Loucy (cell line): ENCODE results near the gene RBM26.

Experiments used
- H2AFZ ChIP-seq: fragments of 200-600 bp; sonication (generic); 2 replicates; pipeline ENCODE4 v1.6.0; 2016; ENCODE audit warnings: antibody characterized with exemption, mild to moderate bottlenecking, low read length, moderate library complexity
- H3F3A ChIP-seq: fragments of 200-600 bp; 2 replicates; pipeline ENCODE4 v1.6.0; 2016; ENCODE audit warnings: antibody characterized with exemption, low read depth, mild to moderate bottlenecking
- H3K27me3 ChIP-seq: fragments of 200-600 bp; sonication (generic); 2 replicates; pipeline ENCODE4 v1.6.1; 2014; ENCODE audit warnings: low read length, mild to moderate bottlenecking; ENCODE audit not compliant: insufficient read depth, poor library complexity, severe bottlenecking
- H3K36me3 ChIP-seq: fragments of 200-600 bp; sonication (generic); 2 replicates; pipeline ENCODE4 v1.6.1; 2016; ENCODE audit warnings: low read length; ENCODE audit not compliant: insufficient read depth
- H3K4me1 ChIP-seq: fragments of 200-600 bp; sonication (generic); 2 replicates; pipeline ENCODE4 v1.5.1; 2014; ENCODE audit warnings: low read length, mild to moderate bottlenecking; ENCODE audit not compliant: insufficient read depth, poor library complexity, severe bottlenecking
- H3K4me2 ChIP-seq: fragments of 200-600 bp; sonication (generic); 2 replicates; pipeline ENCODE4 v1.6.0; 2014; ENCODE audit warnings: antibody characterized with exemption, low read length, low read depth, mild to moderate bottlenecking; ENCODE audit not compliant: poor library complexity, severe bottlenecking
- H3K4me3 ChIP-seq: fragments of 200-600 bp; sonication (generic); 2 replicates; pipeline ENCODE4 v1.5.1; 2014; ENCODE audit warnings: low read length, mild to moderate bottlenecking, mixed read lengths; ENCODE audit not compliant: poor library complexity, severe bottlenecking
- H3K79me2 ChIP-seq: fragments of 200-600 bp; sonication (generic); 2 replicates; pipeline ENCODE4 v1.6.1; 2014; ENCODE audit warnings: low read length; ENCODE audit not compliant: insufficient read depth
- H3K9ac ChIP-seq: fragments of 200-600 bp; sonication (generic); 2 replicates; pipeline ENCODE4 v1.6.0; 2014; ENCODE audit warnings: mild to moderate bottlenecking, low read depth, low read length, moderate library complexity; ENCODE audit not compliant: poor library complexity, severe bottlenecking
- H3K9me2 ChIP-seq: fragments of 200-600 bp; sonication (generic); replicated peaks from 2 replicates; pipeline ENCODE4 v1.6.1; 2016; ENCODE audit warnings: low read depth, low read length, mixed read lengths
- H3K9me3 ChIP-seq: fragments of 200-600 bp; sonication (generic); 2 replicates; pipeline ENCODE4 v1.6.1; 2014; ENCODE audit warnings: mild to moderate bottlenecking, antibody characterized with exemption, low read length, low read depth; ENCODE audit not compliant: insufficient read depth
- H4K20me1 ChIP-seq: fragments of 200-600 bp; sonication (generic); 2 replicates; pipeline ENCODE4 v1.6.0; 2014; ENCODE audit warnings: antibody characterized with exemption, low read length, mild to moderate bottlenecking; ENCODE audit not compliant: insufficient read depth, poor library complexity, severe bottlenecking
- EZH2phosphoT487 ChIP-seq: fragments of 200-600 bp; IDR thresholded peaks from 2 replicates; pipeline ENCODE4 v1.6.1; 2018; ENCODE audit warnings: antibody characterized with exemption, mild to moderate bottlenecking, moderate library complexity, borderline replicate concordance
- TF ChIP-seq, protein P1 (sequence below): fragments of 200-600 bp; sonication (generic); conservative IDR thresholded peaks from 2 replicates; pipeline ENCODE4 v1.5.1; 2014; ENCODE audit warnings: mild to moderate bottlenecking, antibody characterized with exemption, low read length

RBM26 gene

DNA sequence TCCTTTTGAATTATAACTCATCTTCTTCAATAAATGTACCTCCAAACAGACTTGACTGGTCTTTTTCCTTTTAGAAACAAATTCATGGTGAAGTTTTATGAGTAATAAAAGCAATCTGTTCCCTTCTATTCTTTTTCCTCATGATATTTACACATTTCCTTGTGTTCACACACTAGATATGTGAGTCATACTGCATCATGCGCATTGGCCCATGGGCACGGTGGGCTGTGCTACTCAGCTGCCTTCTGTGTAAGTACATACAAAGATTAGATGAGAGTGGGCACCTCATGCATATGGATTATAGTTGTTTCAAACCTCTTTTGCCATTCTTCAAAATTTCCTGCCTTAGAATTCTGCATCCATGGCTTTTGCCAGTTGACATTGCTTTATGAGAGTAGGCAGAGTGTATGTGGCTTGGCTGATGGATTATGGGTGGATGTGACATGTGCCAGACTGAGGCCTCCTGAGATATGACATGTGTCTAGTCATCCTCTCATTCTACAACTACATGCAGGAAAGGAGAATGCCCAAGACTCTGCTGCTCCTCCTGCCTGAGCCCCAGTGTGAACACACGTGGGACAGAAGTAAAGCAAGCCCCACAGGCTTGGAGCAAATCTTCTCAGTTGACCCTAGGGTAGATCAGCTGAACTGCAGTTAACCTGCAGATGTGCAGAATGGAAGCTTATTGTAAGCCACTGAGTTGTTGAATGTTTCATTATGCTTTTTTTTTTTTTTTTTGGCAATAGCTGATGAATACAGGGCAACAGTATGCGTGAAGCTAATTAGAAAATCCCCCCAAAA is 109.9 kb downstream of the RBM26 start:
- no peaks in the 10 kb centered on the region for H3K79me2 ChIP-seq
- no peaks in the 10 kb centered on the region for H3K9me3 ChIP-seq
- no peaks in the 10 kb centered on the region for H3K27me3 ChIP-seq
- no peak overlapping the region for H3K4me2 ChIP-seq
- no peak overlapping the region for H3K4me3 ChIP-seq
- no peak overlapping the region for H2AFZ ChIP-seq
- H3K9ac ChIP-seq: no peak overlapping the region
- no peaks in the 10 kb centered on the region for H4K20me1 ChIP-seq
- no peaks in the 10 kb centered on the region for H3K4me1 ChIP-seq
- TF ChIP-seq EZH2phosphoT487: no peak
- TF ChIP-seq, protein P1, sequence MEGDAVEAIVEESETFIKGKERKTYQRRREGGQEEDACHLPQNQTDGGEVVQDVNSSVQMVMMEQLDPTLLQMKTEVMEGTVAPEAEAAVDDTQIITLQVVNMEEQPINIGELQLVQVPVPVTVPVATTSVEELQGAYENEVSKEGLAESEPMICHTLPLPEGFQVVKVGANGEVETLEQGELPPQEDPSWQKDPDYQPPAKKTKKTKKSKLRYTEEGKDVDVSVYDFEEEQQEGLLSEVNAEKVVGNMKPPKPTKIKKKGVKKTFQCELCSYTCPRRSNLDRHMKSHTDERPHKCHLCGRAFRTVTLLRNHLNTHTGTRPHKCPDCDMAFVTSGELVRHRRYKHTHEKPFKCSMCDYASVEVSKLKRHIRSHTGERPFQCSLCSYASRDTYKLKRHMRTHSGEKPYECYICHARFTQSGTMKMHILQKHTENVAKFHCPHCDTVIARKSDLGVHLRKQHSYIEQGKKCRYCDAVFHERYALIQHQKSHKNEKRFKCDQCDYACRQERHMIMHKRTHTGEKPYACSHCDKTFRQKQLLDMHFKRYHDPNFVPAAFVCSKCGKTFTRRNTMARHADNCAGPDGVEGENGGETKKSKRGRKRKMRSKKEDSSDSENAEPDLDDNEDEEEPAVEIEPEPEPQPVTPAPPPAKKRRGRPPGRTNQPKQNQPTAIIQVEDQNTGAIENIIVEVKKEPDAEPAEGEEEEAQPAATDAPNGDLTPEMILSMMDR: no peak
- no peaks in the 10 kb centered on the region for H3K36me3 ChIP-seq
- H3K9me2 ChIP-seq: no peaks in the 10 kb centered on the region
- H3F3A ChIP-seq: no peaks in the 10 kb centered on the region

DNA sequence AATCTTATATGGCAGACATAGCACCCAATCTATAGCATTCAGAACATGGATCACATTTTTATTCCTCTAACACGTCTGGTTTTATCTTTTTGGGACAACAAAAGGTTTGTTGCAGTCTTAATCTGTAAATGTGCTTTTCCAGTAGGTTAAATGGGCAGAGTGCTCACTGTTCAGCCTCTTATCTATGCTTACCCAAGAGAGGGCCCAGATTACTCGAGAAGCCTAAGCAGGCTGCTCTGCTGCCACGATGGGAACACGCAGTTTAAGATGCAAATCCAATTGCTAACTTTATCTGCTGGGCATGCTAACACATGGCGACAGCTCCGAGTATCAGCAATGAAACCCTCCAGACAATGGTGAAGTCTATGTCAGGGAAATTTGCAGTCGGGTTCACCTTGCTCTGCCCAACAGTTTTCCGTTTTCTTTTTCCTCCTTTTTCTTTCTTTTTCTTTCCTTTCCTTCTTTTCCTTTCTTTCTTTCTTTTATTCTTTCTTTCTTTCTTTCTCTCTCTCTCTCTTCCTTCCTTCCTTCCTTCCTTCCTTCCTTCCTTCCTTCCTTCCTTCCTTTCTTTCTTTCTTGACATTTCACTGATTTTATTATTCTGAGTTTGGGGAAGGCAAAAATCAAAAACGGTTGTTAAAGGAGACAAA is 115.3 kb downstream of the RBM26 start:
- Histone ChIP-seq H3K4me3 (no peak overlapping the region), H3F3A (no peaks in the 10 kb centered on the region), H3K9me3 (no peaks in the 10 kb centered on the region), H3K9me2 (no peaks in the 10 kb centered on the region), H3K36me3 (no peaks in the 10 kb centered on the region), H3K9ac (no peak overlapping the region), H3K79me2 (no peaks in the 10 kb centered on the region), H4K20me1 (no peaks in the 10 kb centered on the region), H3K27me3 (no peaks in the 10 kb centered on the region), H2AFZ (peak overlapping the region; percentile 6; the same call in 1 of the 2 replicates), H3K4me2 (no peak overlapping the region), H3K4me1 (no peaks in the 10 kb centered on the region)
- TF ChIP-seq EZH2phosphoT487: no peak
- TF ChIP-seq, protein P1: no peak

DNA sequence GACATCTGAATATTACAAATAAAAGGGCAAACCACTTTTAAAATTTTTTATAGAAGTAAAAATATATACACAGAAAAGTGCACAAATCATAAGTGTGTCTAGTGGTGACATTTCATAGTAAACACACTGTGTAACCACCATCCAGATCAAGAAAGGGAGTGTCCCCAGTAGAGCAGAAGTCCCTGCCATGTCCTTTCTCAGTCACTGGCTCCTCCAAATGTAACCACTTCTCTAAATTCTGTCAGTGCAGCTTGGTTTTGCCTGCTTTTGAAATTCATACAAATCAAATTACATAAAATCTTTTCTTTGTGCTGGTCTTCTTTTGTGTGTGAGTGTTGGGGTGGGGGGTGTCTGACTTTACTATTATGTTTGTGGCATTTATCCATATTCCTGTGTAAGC is 116.5 kb downstream of the RBM26 start:
- Histone ChIP-seq H3K9ac (no peak overlapping the region), H4K20me1 (no peaks in the 10 kb centered on the region), H3K9me3 (no peaks in the 10 kb centered on the region), H2AFZ (0 out of 2 replicates have a peak overlapping the region, but pooled peaks have one; percentile 26), H3K4me3 (no peak overlapping the region), H3F3A (no peaks in the 10 kb centered on the region), H3K36me3 (no peaks in the 10 kb centered on the region), H3K79me2 (no peaks in the 10 kb centered on the region), H3K27me3 (no peaks in the 10 kb centered on the region), H3K4me1 (no peaks in the 10 kb centered on the region), H3K9me2 (no peaks in the 10 kb centered on the region), H3K4me2 (no peak overlapping the region)
- no peak for TF ChIP-seq EZH2phosphoT487
- TF ChIP-seq, protein P1: no peak
